ENCODE data around the gene TSHZ2.
A peak's percentile ranks its signal among the peaks of the same experiment; 100 is the strongest.
"Not testable (repeated sequence)": the region's sequence is repeated elsewhere in the genome, so short reads cannot be mapped to it uniquely, and the experiment has no call there.

TSHZ2 gene

GRCh38 chr20:53019464-53019863, 47.3 kb downstream of the TSHZ2 start:
- peaks cover 8% of the 10 kb centered on the region for H3K27me3 Mint-ChIP-seq
- H3K27ac Mint-ChIP-seq = peak overlapping the region; percentile 75
- peaks cover 52% of the 10 kb centered on the region for H3K36me3 Mint-ChIP-seq (ENCODE audit: low read depth)
- DNase-seq = no peak
- H3K4me1 Mint-ChIP-seq (ENCODE audit: low read depth) = peaks cover 76% of the 10 kb centered on the region
- peaks cover 17% of the 10 kb centered on the region for H3K9me3 Mint-ChIP-seq
- H3K4me3 Mint-ChIP-seq = no peak overlapping the region

- no peak for DNase-seq
- Mint-ChIP-seq H3K4me1 (ENCODE audit: low read depth) (peaks cover 74% of the 10 kb centered on the region), H3K4me3 (no peak overlapping the region), H3K9me3 (peaks cover 9% of the 10 kb centered on the region), H3K36me3 (ENCODE audit: low read depth) (peaks cover 44% of the 10 kb centered on the region), H3K27me3 (peaks cover 8% of the 10 kb centered on the region), H3K27ac (peak overlapping the region; percentile 55)
These were observed 48.2 kb downstream of the TSHZ2 start for GRCh38 chr20:53020376-53020775.

GRCh38 chr20:53020834-53021233, 48.7 kb downstream of the TSHZ2 start:
- no peak for DNase-seq
- peaks cover 9% of the 10 kb centered on the region for H3K9me3 Mint-ChIP-seq
- peaks cover 78% of the 10 kb centered on the region for H3K4me1 Mint-ChIP-seq (ENCODE audit: low read depth)
- peaks cover 8% of the 10 kb centered on the region for H3K27me3 Mint-ChIP-seq
- H3K27ac Mint-ChIP-seq = peak overlapping the region; percentile 93
- no peak overlapping the region for H3K4me3 Mint-ChIP-seq
- peaks cover 41% of the 10 kb centered on the region for H3K36me3 Mint-ChIP-seq (ENCODE audit: low read depth)

GRCh38 chr20:53021934-53022333, 49.8 kb downstream of the TSHZ2 start:
- Mint-ChIP-seq H3K27ac (peak overlapping the region; percentile 93), H3K27me3 (peaks cover 2% of the 10 kb centered on the region), H3K4me1 (ENCODE audit: low read depth) (peaks cover 80% of the 10 kb centered on the region), H3K9me3 (peaks cover 9% of the 10 kb centered on the region), H3K4me3 (peak overlapping the region; percentile 44), H3K36me3 (ENCODE audit: low read depth) (peaks cover 32% of the 10 kb centered on the region)
- DNase-seq = no peak

- peaks cover 6% of the 10 kb centered on the region for H3K9me3 Mint-ChIP-seq
- peaks cover 2% of the 10 kb centered on the region for H3K27me3 Mint-ChIP-seq
- peaks cover 26% of the 10 kb centered on the region for H3K36me3 Mint-ChIP-seq (ENCODE audit: low read depth)
- no peak for DNase-seq
- H3K4me3 Mint-ChIP-seq = no peak overlapping the region
- peaks cover 80% of the 10 kb centered on the region for H3K4me1 Mint-ChIP-seq (ENCODE audit: low read depth)
- H3K27ac Mint-ChIP-seq = peak overlapping the region; percentile 93
These were observed 51.8 kb downstream of the TSHZ2 start for GRCh38 chr20:53023732-53024520.

- not testable (repeated sequence) for DNase-seq, H3K9me3 Mint-ChIP-seq, H3K4me3 Mint-ChIP-seq, H3K27me3 Mint-ChIP-seq
- Mint-ChIP-seq H3K4me1 (ENCODE audit: low read depth) (peaks cover 79% of the 10 kb centered on the region), H3K27ac (peak overlapping the region; percentile 85), H3K36me3 (ENCODE audit: low read depth) (peaks cover 23% of the 10 kb centered on the region)
These were observed 52.5 kb downstream of the TSHZ2 start for GRCh38 chr20:53024653-53025052.

GRCh38 chr20:53027089-53027488, 54.9 kb downstream of the TSHZ2 start:
- Mint-ChIP-seq H3K4me1 (ENCODE audit: low read depth) (peaks cover 70% of the 10 kb centered on the region), H3K27me3 (no peaks in the 10 kb centered on the region), H3K4me3 (no peak overlapping the region), H3K27ac (peak overlapping the region; percentile 10), H3K9me3 (no peaks in the 10 kb centered on the region), H3K36me3 (ENCODE audit: low read depth) (peaks cover 13% of the 10 kb centered on the region)
- DNase-seq = no peak

GRCh38 chr20:53028337-53029007, 56.3 kb downstream of the TSHZ2 start:
- no peaks in the 10 kb centered on the region for H3K27me3 Mint-ChIP-seq
- peak; percentile 41 for DNase-seq

GRCh38 chr20:53030061-53030460, 57.9 kb downstream of the TSHZ2 start:
- Mint-ChIP-seq H3K27me3 (no peaks in the 10 kb centered on the region), H3K36me3 (ENCODE audit: low read depth) (peaks cover 11% of the 10 kb centered on the region), H3K9me3 (no peaks in the 10 kb centered on the region), H3K27ac (peak overlapping the region; percentile 79), H3K4me3 (no peak overlapping the region), H3K4me1 (ENCODE audit: low read depth) (peaks cover 59% of the 10 kb centered on the region)
- DNase-seq = no peak

More at GRCh38 chr20:53028337-53029007, 56.3 kb downstream of the TSHZ2 start:
- H3K27ac Mint-ChIP-seq = peak overlapping the region; percentile 79
- no peaks in the 10 kb centered on the region for H3K9me3 Mint-ChIP-seq
- no peak overlapping the region for H3K4me3 Mint-ChIP-seq
- peaks cover 11% of the 10 kb centered on the region for H3K36me3 Mint-ChIP-seq (ENCODE audit: low read depth)
- peaks cover 61% of the 10 kb centered on the region for H3K4me1 Mint-ChIP-seq (ENCODE audit: low read depth)

- Mint-ChIP-seq H3K4me1 (ENCODE audit: low read depth) (peaks cover 58% of the 10 kb centered on the region), H3K4me3 (no peak overlapping the region), H3K27me3 (no peaks in the 10 kb centered on the region), H3K36me3 (ENCODE audit: low read depth) (peaks cover 9% of the 10 kb centered on the region), H3K27ac (no peak overlapping the region), H3K9me3 (no peaks in the 10 kb centered on the region)
- DNase-seq = no peak
These were observed 59.9 kb downstream of the TSHZ2 start for GRCh38 chr20:53032046-53032445.

GRCh38 chr20:53032478-53032932, 60.3 kb downstream of the TSHZ2 start:
- peaks cover 55% of the 10 kb centered on the region for H3K4me1 Mint-ChIP-seq (ENCODE audit: low read depth)
- H3K4me3 Mint-ChIP-seq = no peak overlapping the region
- no peaks in the 10 kb centered on the region for H3K9me3 Mint-ChIP-seq
- H3K27me3 Mint-ChIP-seq = no peaks in the 10 kb centered on the region
- peaks cover 9% of the 10 kb centered on the region for H3K36me3 Mint-ChIP-seq (ENCODE audit: low read depth)
- H3K27ac Mint-ChIP-seq = no peak overlapping the region
- DNase-seq = no peak

GRCh38 chr20:53033176-53033575, 61.0 kb downstream of the TSHZ2 start:
- Mint-ChIP-seq H3K4me1 (ENCODE audit: low read depth) (peaks cover 50% of the 10 kb centered on the region), H3K27ac (no peak overlapping the region), H3K4me3 (no peak overlapping the region), H3K27me3 (no peaks in the 10 kb centered on the region), H3K36me3 (ENCODE audit: low read depth) (peaks cover 9% of the 10 kb centered on the region), H3K9me3 (no peaks in the 10 kb centered on the region)
- no peak for DNase-seq

GRCh38 chr20:53034899-53035298, 62.7 kb downstream of the TSHZ2 start:
- Mint-ChIP-seq H3K36me3 (ENCODE audit: low read depth) (peaks cover 8% of the 10 kb centered on the region), H3K27ac (peak overlapping the region; percentile 60), H3K27me3 (no peaks in the 10 kb centered on the region), H3K4me1 (ENCODE audit: low read depth) (peaks cover 39% of the 10 kb centered on the region), H3K9me3 (no peaks in the 10 kb centered on the region), H3K4me3 (no peak overlapping the region)
- DNase-seq = no peak

- Mint-ChIP-seq H3K4me1 (ENCODE audit: low read depth) (peaks cover 31% of the 10 kb centered on the region), H3K36me3 (ENCODE audit: low read depth) (peaks cover 11% of the 10 kb centered on the region), H3K27ac (no peak overlapping the region), H3K9me3 (no peaks in the 10 kb centered on the region), H3K4me3 (no peak overlapping the region), H3K27me3 (no peaks in the 10 kb centered on the region)
- no peak for DNase-seq
These were observed 64.8 kb downstream of the TSHZ2 start for GRCh38 chr20:53036992-53037391.

GRCh38 chr20:53037621-53038020, 65.5 kb downstream of the TSHZ2 start:
- no peak for DNase-seq
- peaks cover 27% of the 10 kb centered on the region for H3K4me1 Mint-ChIP-seq (ENCODE audit: low read depth)
- H3K27me3 Mint-ChIP-seq = no peaks in the 10 kb centered on the region
- H3K9me3 Mint-ChIP-seq = no peaks in the 10 kb centered on the region
- H3K4me3 Mint-ChIP-seq = no peak overlapping the region
- H3K27ac Mint-ChIP-seq = no peak overlapping the region
- peaks cover 11% of the 10 kb centered on the region for H3K36me3 Mint-ChIP-seq (ENCODE audit: low read depth)

All from activated T-cell treated with anti-CD3 and anti-CD28 coated beads, Interleukin-2, amount 50 U/mL, for 24 hours (primary cell).